Mesothelial cell of epicardium (in vitro differentiated cells): Measurements from ENCODE around the gene TNIP1. TPM values are rescaled to one million over a fixed set of nuclear protein-coding genes. Genes with fewer than 3 reads are reported as not detected.

Source experiments
- DNase-seq, 2 experiments: peaks; one replicate each; pipeline ENCODE4 v3.0.0; 2021; ENCODE audit warnings: low spot score in 2 of 2; ENCODE audit not compliant: unreplicated experiment in 2 of 2
- H3K27ac Mint-ChIP-seq: 2 replicates; pipeline ENCODE4 v1.8.0; 2021; ENCODE audit warnings: mixed read lengths
- H3K27me3 Mint-ChIP-seq: 2 replicates; pipeline ENCODE4 v1.8.0; 2021; ENCODE audit warnings: low read depth, mixed read lengths
- H3K36me3 Mint-ChIP-seq: 2 replicates; pipeline ENCODE4 v1.8.0; 2021; ENCODE audit warnings: mixed read lengths
- H3K4me1 Mint-ChIP-seq: 2 replicates; pipeline ENCODE4 v1.8.0; 2021; ENCODE audit warnings: mixed read lengths
- H3K4me3 Mint-ChIP-seq: 2 replicates; pipeline ENCODE4 v1.8.0; 2021; ENCODE audit warnings: mild to moderate bottlenecking, moderate library complexity, mixed read lengths
- H3K9me3 Mint-ChIP-seq: 2 replicates; pipeline ENCODE4 v1.8.0; 2021; ENCODE audit warnings: mixed read lengths
- total RNA-seq: library from RNA; stranded (reverse); gene quantifications from 3 replicates; pipeline ENCODE4 v1.2.1, GENCODE V29; 2021
- TF ChIP-seq, protein P1 (sequence below): fragments of 200-600 bp; sonication (generic); IDR thresholded peaks from one replicate; pipeline ENCODE4 v1.5.0; 2021; ENCODE audit warnings: antibody characterized with exemption; ENCODE audit not compliant: unreplicated experiment

Gene TNIP1
- total RNA-seq, 1 donor from 2014 or later = 81.8 TPM

DNA sequence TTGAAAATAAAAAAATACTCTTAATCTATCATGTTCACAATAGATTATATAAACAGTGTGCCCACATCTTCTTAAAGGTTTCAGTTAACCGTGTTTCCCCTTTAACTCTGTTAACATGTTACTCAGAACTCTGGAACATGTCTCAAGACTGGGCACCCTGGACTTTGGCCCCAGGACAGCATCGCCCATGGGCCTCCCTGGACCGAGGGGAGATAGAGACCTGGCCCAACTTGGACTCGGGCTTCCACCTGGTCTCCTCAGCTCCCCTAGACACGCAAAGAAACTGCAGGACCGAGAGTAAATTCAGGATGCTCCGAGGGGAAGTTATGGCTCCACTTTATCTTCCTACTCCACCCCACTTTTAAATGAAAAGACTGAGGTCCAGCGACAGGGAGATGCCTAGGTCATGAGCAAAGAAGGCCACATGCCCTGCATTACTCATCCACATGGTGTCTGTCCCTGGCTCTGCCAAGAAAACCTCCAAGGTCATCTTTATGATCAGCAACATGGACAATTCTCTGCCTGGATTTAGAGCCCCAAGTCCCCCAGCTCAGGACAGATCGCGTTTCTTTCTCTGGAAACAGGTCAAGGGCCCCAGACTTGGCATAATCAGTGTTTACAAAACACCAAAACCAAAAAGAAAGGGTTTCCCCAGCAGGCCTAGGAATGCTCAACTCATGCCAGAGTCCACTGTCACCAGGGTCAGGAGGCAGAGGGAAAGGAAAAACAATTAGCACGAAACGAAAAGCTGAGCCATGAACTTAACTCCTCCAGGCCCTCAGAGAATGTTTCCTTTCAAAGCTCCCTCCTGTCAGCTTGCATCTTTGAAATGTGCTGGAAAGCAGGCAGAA lies 43.0 kb downstream of the TNIP1 start:
- Mint-ChIP-seq H3K9me3 (no peaks in the 10 kb centered on the region), H3K27me3 (no peaks in the 10 kb centered on the region), H3K4me1 (no peaks in the 10 kb centered on the region), H3K27ac (no peak overlapping the region), H3K4me3 (no peak overlapping the region), H3K36me3 (peaks cover 38% of the 10 kb centered on the region)
- no peak for DNase-seq
- TF ChIP-seq, protein P1, sequence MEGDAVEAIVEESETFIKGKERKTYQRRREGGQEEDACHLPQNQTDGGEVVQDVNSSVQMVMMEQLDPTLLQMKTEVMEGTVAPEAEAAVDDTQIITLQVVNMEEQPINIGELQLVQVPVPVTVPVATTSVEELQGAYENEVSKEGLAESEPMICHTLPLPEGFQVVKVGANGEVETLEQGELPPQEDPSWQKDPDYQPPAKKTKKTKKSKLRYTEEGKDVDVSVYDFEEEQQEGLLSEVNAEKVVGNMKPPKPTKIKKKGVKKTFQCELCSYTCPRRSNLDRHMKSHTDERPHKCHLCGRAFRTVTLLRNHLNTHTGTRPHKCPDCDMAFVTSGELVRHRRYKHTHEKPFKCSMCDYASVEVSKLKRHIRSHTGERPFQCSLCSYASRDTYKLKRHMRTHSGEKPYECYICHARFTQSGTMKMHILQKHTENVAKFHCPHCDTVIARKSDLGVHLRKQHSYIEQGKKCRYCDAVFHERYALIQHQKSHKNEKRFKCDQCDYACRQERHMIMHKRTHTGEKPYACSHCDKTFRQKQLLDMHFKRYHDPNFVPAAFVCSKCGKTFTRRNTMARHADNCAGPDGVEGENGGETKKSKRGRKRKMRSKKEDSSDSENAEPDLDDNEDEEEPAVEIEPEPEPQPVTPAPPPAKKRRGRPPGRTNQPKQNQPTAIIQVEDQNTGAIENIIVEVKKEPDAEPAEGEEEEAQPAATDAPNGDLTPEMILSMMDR = no peak

- Mint-ChIP-seq H3K36me3 (peaks cover 44% of the 10 kb centered on the region), H3K4me1 (no peaks in the 10 kb centered on the region), H3K27ac (no peak overlapping the region), H3K4me3 (no peak overlapping the region), H3K27me3 (no peaks in the 10 kb centered on the region), H3K9me3 (no peaks in the 10 kb centered on the region)
- TF ChIP-seq, protein P1 = no peak
- DNase-seq = no peak
Observed at GRCh38 chr5:151036556-151036955, 44.3 kb downstream of the TNIP1 start.

DNA sequence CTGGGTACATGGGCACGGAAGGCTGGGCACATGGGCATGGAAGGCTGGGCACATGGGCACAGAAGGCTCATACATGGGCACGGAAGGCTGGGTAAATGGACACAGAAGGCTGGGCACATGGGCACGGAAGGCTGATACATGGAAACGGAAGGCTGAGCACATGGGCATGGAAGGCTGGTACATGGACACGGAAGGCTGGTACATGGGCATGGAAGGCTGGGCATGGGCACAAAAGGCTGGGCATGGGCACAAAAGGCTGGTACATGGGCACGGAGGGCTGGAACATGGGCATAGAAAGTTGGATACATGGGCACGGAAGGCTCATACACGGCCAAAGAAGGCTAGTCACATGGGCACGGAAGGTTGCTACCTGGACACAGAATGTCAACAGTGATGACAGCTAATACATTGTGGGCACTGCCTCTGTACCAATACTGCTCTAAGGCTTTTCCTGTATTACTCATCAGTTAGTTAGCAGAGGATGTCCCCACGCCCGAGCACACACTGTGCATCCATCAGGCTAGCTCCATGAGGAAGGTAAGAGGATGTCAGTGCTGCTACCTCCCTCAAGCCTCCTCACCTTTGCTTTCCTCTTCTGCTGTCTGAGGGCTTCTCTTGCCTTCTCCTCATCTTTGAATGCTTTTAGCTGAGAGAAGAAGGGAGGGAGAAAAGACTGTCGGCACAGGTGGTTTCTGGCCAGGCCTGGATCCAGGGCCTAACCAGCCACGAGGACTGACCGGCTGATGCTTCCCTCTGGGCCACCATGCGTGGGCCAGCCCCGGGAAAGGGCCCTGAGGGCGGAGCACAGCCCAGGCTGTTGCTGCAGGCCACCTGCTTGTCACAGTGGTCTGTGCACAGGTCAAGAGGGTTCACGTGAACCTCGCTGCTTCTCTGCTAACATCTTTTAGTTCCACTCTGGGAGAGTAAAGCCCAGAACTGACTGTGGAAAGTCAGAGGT lies 46.1 kb downstream of the TNIP1 start:
- H3K9me3 Mint-ChIP-seq = no peaks in the 10 kb centered on the region
- TF ChIP-seq, protein P1 = no peak
- H3K4me3 Mint-ChIP-seq = no peak overlapping the region
- H3K27me3 Mint-ChIP-seq = no peaks in the 10 kb centered on the region
- no peak for DNase-seq
- H3K4me1 Mint-ChIP-seq = no peaks in the 10 kb centered on the region
- no peak overlapping the region for H3K27ac Mint-ChIP-seq
- H3K36me3 Mint-ChIP-seq = peaks cover 47% of the 10 kb centered on the region

DNA sequence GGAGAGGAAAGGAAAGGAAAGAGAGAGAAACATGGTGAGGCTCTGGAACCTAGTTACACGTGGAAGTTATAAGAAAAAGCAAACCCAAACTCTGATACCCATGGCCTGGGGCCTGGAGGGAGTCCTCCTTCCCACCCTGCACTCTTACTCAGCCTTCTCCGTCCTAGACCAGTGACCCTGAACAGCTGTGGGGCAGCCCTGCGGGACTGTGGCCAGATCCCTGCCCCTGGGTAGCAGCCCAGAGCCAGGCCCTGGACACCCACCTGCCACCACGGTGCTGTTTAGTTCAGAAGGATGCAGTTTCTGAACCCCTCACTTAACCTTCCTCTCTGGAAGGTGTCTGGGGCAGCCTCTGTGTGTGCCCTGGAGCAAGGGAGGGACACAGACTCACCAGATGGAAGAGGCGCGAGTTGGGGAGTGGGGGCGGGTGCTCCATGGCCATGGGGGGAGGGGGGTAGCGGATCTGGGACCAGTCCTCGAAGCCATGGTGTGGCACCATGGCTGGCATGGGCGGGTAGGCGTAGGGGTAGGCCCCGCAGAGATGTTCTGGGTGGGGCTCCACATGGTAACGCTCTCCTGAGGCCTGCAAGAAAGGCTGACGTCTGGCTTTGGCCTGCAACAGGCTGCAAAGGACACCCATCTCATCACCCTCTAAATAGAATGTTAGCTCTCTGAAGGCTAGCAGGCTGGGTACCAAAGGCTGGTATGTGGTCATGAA lies 47.5 kb downstream of the TNIP1 start:
- no peaks in the 10 kb centered on the region for H3K4me1 Mint-ChIP-seq
- no peak overlapping the region for H3K27ac Mint-ChIP-seq
- no peaks in the 10 kb centered on the region for H3K27me3 Mint-ChIP-seq
- H3K36me3 Mint-ChIP-seq = peaks cover 49% of the 10 kb centered on the region
- TF ChIP-seq, protein P1 = no peak
- DNase-seq = no peak
- no peak overlapping the region for H3K4me3 Mint-ChIP-seq
- H3K9me3 Mint-ChIP-seq = no peaks in the 10 kb centered on the region

DNA sequence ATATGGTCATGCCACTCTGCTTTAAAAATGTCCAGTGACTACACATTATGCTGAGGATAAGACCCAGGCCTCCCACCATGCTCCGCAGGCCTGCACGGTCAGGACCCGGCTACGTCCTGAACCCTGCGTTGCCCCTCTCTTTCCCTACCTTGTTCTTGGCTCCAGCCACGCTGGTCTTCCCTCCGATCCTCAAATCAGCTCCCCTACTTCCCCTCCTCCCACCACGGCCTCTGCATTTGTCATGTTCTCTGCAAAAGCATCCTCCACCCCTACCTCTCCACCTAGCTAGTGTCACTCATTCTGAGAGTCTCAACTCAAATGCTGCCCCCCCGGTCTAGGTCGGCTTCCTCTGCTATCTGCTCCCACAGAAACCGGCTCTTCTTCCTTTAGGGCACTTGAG lies 49.3 kb downstream of the TNIP1 start:
- Mint-ChIP-seq H3K27ac (no peak overlapping the region), H3K4me3 (no peak overlapping the region), H3K4me1 (no peaks in the 10 kb centered on the region), H3K9me3 (no peaks in the 10 kb centered on the region), H3K27me3 (no peaks in the 10 kb centered on the region), H3K36me3 (peaks cover 45% of the 10 kb centered on the region)
- DNase-seq = no peak
- TF ChIP-seq, protein P1 = no peak
